Limb (tissue), 2 donors: ENCODE measurements around the gene LTB4R2.
A peak's percentile ranks its signal among the peaks of the same experiment; 100 is the strongest.
"Not testable (repeated sequence)": the region's sequence is repeated elsewhere in the genome, so short reads cannot be mapped to it uniquely, and the experiment has no call there.

Source experiments
- DNase-seq, 2 donors: peaks; one replicate each; pipeline ENCODE4 v3.0.0-alpha.2; 2016; ENCODE audit errors: extremely low spot score in 2 of 2

The LTB4R2 gene

DNA sequence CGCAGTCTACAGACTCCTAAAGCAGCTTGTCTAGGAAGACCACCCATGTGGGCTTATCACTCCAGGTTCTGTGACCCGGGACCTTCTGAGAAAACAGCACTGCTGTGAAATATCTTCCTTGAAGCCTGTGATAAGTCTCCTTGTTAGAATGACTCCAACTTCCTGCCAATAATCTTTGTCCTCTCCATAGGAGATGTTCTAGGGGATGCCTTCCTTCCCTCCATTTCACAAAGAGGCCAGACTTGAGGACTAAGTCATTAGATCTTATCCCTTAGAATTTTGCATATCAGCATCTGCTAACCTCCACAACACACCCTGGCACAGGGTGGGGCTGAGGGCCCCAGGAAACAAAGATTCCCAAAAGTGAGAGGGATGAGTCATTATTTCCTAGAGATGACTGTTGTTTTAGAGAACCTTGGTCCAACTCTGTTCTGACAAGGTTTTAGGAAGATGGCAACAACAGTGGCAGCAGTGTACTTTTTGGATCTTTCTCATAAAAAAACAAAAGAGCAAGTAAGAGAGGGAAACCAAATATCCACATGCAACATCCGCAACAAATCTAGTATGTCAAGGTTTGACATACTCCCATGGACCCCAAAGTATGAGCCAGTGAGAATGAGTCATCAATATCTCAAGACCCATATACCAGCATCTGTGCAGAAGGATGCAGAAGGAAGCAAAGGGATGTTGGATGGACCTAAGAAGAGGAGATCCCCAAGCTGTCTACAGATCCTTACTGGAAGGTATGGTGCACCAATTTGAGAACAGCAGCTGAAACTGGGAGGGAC lies 7.4 kb downstream of the LTB4R2 start:
- no peak for DNase-seq

DNA sequence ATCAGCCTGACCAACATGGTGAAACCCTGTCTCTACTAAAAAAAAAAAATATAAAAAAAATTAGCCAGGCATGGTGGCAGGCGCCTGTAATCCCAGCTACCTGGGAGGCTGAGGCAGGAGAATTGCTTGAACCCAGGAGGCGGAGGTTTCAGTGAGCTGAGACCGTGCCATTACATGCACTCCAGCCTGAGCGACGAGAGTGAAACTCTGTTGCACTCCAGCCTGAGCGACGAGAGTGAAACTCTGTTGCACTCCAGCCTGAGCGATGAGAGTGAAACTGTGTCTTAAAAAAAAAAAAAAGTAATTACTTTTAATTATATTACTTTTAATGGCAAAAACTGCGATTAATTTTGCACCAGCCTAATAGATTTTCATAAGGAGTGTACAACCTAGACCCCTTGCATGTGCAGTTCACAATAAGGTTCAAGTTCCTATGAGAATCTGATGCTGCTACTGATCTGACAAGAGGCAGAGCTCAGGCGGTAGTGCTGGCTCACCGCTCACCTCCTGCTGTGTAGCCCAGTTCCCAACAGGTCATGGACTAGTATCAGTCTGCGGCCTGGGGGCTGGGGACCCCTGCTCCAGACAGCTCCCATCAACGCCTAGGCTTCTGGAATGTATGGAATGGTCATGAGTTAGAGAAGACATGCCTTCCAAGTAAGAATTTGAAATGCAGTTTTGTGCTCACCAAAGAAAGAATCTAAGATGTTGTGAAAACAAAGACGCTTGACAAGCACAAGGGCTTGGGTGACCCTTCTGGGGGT lies 11.5 kb downstream of the LTB4R2 start:
- DNase-seq: no peak

DNA sequence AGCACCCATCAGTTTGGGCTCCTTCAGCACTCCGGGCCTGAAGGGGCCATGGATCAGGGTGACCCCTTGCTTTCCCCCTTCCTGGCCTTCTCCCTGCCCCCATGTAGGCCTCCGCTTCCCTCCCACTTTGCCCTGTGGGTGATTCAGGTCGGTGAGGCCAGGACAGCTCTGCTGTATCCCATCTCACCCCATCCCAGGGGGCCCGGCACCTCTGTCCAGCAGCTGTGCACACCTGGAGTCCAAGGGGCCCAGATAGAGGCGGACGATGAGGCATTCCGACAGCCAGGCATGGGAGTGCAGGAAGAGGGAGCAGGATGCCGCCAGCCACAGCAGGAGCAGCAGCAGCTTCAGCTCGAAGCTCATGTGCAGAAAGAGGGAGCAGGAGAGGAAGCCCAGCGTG lies 12.7 kb downstream of the LTB4R2 start:
- DNase-seq: no peak

DNA sequence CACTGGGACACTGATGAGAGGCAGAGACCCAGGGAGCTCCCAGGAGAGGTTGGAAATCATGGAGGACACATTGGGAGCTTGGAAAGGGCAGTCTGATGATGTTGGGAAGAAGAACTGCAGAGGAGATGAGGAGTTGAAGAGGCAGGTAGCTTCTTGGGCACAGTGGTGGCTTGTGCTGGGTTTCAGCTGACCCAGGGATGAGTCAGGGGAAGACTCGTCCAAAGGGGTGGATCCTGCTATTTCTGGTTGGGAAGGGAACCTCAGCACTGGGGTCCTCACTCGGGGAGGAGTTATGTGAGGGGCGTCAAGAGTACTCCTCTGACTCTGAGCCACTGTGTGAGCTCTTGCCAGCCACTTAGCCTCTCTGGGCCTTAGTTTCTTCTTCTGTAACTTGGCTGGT lies 13.4 kb downstream of the LTB4R2 start:
- DNase-seq: no peak

DNA sequence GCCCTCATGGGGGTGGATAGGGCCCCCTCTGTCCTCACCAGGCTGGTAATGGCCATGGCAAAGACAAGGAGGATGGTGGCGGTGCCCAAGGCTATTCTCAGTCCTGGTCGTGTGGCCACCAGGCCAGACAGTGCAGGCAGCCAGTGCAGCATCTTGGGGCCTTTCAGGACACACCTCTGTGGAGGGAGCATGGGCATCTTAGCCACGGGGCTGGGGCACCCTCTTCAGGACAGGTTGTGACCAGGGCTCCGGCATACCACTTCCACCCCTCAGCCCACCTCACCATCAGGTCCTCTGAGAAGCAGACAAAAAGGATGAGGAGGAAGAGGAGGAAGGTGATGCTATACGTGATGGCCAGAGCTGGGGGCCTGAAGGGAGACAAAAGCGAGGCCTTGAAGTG lies 14.1 kb downstream of the LTB4R2 start:
- DNase-seq: no peak

DNA sequence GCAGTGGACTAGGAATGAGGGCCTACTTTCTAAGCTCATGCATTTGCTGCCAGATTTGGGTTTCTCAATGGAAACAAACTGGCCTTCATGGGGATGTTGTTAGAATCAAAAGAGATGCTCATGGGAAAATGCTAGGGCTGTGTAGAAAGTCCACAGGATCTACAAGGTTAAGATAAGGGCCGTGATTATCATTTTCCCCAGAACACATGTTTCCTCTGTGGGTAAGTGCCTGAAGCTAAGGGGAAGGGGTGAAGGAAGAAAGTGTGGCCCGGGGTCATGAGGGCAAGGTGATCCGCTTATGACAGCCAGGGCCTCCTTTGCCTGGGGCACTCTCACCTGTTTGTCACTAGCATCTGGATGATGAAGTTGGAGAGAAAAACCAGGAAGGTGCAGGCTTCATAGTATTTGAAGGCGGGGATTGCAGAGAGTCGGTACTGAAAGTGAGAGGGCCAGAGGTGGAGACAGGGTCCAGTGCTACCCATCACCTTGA lies 15.1 kb downstream of the LTB4R2 start:
- DNase-seq: no peak

DNA sequence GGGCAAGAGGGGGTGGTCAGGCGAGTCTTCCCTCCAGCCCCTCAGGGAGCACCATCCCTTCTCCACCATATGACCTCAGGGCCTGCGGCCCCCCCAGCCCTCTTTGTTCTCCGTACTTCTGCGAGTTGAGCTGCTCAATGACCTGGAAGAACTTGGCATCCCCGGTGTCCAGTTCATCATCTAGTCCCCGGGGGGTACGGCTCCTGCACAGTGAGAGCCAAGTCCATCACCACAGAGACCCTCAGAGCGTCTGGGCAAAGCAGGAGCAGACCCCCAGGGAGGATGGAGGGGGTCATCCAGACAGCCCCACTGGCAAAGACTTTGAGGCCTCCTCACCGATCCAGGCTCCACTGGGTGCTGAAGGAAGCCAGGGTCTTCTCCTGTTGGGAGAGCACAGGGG lies 16.0 kb downstream of the LTB4R2 start:
- no peak for DNase-seq

GRCh38 chr14:24327303-24327702 lies 17.4 kb downstream of the LTB4R2 start:
- DNase-seq: no peak

GRCh38 chr14:24327914-24328313 lies 18.0 kb downstream of the LTB4R2 start:
- DNase-seq: not testable (repeated sequence)

DNA sequence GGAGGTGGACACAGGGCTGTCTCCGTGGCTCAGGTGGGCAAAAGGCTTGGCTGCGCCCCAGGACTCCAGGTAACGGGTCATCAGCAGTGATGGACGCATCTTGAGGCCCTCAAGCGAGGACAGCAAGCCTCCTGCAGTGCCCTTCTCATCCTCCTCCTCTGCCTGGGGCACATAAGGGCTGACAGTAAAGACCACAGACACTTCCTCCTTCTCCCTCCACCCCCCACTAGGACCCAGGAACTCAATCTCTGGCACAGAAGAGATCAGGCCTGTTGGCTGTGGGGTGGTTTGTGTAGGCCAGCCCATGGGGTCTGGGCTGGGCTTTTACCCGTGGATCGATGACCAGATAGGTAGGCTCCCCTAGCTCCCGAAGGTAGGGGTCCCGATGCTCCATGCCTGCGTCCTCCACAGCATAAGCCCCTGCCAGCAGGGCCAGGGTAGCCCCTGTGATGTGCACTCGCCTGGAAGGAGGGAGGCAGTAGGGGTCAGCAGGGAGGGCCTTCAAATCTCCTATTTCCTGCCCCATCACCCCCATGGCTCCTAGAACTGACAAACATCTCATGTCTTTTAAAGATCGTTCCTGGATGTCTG lies 19.2 kb downstream of the LTB4R2 start:
- no peak for DNase-seq

DNA sequence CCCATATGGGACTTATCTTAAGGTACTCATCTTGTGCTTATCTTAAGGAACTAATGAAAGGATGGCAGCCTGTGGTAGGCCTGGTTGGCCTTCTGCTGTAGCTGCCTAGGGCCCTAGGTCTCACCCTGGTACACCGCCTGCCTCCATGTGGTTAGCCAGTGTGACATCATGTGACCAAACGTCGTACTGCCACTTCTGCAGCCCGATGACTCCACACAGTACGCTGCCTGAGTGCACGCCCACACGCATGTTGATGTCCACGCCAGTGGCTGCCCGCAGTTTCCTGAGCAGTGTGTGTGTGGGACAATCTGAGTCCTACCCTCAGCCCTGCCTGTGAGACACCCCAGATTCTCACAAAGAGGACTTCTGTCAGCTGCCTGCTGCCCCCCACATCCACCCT lies 19.8 kb downstream of the LTB4R2 start:
- no peak for DNase-seq

DNA sequence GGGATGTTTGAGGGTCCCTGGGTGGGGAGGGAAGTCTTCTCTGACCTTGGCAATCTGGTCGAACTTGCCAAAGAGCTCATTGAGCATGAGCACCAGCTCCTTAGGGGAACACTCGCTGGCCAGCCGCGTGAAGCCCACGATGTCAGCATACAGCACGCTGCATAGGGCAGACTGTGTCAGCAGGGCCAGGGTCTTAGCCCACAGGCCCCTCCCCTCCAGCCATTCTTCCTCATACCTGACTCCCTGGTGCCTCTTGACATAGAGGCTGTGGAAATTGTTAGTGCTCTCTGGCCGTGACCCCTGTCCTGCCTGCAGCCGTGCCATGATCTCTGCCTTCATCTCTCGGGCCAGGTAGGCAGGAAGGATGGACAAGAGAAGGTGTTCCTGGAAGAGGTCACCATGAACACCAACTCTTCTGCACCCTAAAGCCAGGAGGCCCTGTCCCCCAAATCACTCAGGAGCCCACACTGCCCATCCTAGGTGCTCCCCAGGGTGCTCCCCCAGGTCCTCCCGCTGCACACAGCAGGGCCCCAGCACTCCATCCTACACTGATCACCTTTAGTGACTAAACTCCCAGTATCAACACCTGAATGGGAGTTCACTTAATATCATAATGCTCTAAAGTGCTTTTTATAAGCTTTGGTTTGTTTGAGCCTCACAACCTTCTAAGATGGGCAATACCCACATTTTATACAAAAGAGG lies 21.2 kb downstream of the LTB4R2 start:
- DNase-seq: no peak

DNA sequence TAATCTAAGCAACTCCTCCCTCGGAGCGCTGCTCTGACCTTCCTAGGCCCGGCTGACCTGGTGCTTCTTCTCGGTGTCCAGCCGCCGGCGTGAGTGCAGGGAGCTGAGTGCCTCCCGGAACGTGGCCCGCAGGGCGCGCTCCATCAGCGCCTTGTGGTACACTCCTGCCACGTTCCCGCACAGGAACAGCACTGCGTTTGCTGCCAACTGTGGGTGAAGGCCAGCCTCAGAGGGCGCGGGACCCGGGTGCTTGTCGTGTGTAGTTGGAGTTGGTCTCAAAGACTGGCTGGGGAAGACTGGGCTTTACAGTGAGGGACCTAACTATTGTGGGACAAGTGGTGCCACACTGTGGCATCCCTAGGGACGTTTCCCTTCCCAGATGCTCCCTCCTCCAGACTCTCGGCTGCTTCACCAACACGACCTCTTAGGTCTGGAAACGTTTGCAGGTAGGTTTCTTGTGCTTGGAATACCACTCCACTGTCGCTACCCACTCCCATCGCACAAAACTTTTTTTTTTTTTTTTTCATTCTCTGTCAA lies 21.9 kb downstream of the LTB4R2 start:
- no peak for DNase-seq

DNA sequence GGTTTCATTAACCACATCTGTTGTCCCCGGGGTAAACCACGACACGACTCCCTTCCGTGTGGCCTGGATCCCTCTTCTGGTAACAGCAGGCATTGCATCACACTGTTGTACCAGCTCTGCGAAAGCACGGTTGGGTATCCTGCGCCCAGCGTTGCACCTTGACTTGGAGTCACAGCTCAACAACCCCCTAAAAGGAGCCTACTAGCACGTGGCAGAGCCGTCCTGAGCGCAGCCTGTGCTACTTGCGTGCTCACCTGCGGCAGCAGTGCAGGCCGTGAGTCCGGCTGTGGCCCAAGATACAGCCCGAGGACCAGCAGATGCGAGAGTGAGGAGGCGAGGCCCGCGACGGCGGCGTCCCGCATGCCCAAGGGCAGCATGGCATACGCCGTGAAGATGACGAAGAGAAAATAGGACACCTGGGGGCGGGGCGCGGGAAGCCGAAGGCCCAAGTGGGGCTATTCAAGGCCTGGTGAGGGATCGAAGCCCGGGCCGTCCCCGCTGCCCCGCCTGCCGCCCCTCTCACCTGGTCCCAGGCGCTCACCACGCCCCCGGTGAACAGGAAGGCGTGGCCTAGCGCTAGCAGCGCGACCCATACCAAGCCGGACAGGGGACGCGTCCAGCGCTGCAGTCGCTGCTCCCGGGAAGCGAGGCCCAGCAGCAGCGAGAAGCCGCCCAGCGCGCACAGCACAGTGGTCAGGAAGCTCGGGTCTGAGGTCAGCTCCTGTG lies 22.5 kb downstream of the LTB4R2 start:
- DNase-seq: peak; percentile 58 to 77

DNA sequence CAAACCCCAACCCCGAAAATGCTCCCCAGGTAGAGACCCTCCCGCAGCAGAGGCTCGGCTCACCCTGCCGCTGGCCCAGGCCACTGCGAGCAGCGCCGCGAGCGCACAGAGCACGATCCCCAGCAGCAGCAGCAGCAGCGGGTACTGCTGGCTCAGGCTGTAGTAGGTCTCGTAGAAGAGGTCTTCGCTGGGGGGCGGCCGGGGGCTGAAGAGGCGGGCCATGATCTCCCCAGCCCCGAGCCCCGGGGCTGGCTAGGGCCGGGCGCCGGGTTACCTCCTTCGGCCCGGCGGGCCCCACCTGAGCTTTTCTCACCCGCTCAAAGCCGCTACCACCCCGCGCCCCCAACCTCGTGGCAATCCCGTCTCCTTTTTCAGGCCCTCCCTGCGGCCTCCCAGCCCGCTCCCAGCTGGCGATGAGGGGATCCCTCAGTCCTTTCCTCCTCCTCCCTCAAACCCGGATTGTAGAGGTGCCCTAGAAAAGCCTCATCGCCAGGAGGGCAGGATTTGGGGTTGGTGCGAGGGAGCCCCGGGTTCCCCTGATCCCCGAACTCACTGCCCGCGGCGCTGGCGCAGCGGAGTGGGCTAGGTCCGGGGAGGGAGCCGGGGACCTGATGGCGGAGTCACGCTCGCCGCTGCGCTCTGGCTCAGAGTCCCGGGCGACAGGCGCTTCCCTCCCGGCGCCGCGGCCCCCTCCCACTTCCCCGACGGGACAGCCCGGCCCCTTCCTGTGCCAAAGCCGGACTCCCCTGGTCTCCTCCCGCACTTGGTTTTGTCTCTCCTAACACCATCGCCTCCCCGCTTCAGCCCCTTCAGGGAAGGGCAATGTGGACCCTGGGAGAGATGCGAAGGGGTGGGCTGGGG lies 24.7 kb downstream of the LTB4R2 start, which contains the start of gene ADCY4:
ADCY4 (minus strand) TSS at position 641 of the 861 bp plus-strand sequence; CDS start at position 222, 419 bp downstream.
- no peak for DNase-seq

DNA sequence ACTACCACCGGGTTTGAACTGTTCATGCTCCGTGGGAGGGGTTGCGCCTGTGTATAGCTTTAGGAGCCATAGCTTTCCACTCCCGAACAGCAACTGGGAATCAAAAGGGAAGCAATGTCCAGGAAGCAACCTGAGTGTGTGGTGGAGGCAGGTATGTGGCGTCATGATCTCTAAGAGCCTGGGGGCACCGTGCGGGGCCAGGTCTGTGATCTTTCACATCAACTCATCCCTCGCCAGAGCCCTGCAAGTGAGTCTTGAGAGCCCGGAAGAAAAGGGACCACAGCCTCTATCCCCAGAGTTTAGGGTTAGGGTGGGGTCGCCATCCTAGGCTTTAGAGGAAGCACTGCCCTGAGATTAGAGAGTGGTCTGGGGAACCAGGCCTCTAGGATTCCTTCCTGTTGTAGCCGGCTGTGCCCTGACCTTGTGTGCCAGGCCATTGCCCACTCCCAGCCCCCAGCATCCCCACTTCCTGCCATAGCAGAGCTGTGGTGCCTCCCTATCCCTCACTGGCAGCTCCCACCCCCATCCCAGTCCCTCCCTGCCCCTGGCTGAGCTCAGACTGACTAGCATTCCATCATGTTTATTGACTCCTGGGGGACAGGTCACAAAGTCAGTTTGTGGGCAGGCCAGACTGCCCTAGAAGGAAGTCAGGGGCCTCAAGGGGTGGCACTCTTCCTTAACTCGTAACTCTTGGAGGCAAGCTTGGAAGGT lies 25.7 kb downstream of the LTB4R2 start:
- DNase-seq: no peak

DNA sequence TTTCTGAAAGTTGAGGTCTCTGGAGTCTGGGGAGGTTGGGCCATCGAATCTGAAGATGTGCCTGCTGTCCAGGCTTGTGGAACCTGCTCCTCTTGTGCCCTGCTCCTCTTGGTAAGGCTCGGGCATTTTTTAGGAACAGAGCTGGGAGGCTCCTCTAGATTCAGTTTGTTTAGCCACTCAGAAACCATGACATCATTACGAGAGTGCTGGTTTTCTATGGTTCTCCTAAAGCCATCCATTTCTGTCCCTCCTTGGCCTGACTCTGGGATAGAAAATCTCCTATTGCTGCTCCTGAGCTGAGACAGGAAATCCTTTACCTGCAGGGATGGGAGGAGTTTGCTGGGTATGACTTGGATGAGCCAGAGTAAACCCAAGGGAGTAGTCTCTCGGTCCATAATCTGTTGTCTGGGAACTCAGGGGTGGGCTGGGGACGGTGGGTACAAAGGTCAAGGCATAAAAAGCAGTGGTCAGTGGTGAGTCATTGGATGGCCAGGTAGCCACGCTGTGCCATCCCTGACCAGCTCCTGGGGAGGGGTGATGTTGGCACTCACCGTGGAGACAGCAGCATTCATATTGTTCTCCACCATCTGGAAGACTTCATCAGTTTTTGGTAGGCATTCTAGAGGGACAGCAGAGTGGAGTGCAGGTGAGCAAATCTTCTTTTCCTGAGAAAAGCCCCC lies 27.3 kb downstream of the LTB4R2 start:
- no peak for DNase-seq

GRCh38 chr14:24337824-24338175 lies 27.9 kb downstream of the LTB4R2 start:
- no peak for DNase-seq

DNA sequence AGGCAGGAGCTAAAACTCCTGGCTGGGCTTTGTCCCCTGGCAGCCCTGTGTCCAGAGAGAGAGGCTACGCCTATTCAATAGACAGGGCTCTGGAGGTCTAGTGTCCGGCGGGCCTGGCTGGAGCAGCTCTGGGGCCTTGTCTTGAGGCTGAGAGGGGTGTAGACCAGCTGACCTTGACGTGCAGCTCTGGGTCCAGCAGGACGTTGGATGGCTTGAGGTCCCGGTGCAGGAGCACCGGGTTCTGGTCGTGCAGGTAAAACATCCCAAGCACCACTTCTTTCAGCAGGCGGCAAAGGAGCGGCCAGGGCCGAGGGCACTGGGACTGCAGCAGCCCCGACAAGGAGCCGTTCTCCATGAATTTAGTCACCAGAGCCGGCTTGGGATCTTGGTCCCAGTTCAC lies 28.9 kb downstream of the LTB4R2 start:
- DNase-seq: no peak
